Activated effector memory CD4-positive, alpha-beta T cell treated with anti-CD3 and anti-CD28 coated beads, Interleukin-2, amount 50 U/mL, for 16 hours (primary cell): ENCODE data around the gene PLCB3.

Experiments
- DNase-seq: peaks from one replicate; pipeline ENCODE4 v3.0.0-alpha.2; 2020

The PLCB3 gene

DNA sequence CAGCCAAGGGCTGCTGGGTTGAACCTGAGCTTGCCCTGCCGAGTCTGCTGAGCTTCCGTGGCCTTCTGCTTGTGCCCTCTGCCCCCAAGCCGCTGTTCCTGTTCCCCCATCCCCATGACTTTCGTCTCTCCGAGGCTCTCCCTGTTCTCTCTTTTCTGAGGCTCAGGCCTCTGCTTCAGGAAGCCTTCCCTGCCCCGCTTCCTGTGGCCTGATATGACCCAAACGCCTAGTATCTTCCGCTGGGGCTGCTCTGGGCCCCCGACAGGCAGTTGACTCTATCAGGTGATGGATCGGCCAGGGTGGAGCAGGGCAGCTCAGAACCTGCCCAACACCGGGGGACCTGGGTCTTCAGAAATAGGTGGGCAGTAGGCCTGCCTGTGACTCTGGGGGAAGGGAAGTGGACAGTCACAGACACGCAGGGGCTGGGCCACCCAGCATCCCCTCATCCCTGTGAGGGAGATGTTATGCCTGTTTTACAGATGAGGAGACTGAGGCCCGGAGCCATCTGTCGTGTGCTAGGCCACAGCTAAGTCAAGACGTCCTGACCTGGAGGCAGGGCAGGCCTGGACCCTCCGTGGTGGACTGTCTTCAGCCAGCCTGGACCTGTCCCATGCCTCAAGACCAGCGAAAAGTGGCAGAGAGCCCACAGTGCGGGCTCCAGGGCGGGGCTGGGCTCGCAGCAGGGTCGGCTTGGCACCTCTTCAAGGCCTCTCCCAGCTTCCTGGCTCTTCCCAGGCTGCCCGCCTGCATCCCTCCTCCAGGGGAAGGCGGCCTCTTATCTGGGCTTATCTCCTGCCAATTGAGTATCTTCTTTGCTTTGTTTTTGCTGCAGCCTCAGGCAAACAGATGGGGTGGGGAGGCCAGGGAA lies 16.9 kb downstream of the PLCB3 start:
- no peak for DNase-seq

GRCh38 chr11:64268893-64269539 lies 17.7 kb downstream of the PLCB3 start:
- peak; percentile 84 for DNase-seq

GRCh38 chr11:64269540-64270220 lies 18.4 kb downstream of the PLCB3 start:
- peak; percentile 100 for DNase-seq

- DNase-seq, result no peak
Observed at GRCh38 chr11:64275031-64275800, 23.9 kb downstream of the PLCB3 start.

- DNase-seq, result no peak
Observed at GRCh38 chr11:64275841-64276240, 24.5 kb downstream of the PLCB3 start.

DNA sequence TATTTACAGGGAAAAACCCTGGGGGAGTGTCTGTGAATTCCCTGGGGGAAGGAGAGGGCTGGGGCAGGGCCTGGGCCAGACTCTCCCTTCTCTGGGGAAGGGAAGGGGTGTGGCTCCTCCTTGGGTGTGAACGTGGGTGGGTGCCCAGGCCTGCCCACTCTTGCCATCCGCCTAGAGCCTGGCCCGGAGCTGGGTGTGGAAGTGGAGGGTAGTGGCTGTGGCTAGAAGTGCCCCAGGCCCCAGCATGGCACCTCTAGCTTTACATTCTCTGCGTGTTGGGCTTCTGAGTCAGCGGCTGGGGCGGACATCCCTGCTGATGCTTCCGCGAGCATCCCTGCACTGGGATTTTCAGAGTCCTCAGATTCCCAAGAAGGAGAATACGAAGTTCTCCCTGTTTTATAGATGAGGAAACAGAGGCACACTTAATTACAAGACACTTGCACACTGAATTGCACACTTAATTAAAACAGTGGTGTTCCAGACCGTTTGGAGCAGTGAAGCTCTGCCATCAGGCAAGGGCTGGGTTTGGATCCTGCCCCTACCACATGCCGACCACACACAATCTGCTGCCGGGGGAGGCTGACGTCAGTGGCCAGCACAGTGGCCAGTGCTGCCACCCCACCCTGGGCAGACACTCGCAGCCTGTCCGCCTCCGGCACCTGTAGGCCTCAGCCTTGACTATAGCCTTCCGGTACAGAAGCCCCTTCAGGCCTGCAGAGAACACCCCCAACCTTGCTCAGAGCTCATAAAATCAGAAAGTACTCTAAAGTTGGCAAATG lies 25.5 kb downstream of the PLCB3 start:
- no peak for DNase-seq

- no peak for DNase-seq
Observed at GRCh38 chr11:64278576-64279190, 27.4 kb downstream of the PLCB3 start.

GRCh38 chr11:64281957-64282770 lies 30.8 kb downstream of the PLCB3 start:
- no peak for DNase-seq

DNA sequence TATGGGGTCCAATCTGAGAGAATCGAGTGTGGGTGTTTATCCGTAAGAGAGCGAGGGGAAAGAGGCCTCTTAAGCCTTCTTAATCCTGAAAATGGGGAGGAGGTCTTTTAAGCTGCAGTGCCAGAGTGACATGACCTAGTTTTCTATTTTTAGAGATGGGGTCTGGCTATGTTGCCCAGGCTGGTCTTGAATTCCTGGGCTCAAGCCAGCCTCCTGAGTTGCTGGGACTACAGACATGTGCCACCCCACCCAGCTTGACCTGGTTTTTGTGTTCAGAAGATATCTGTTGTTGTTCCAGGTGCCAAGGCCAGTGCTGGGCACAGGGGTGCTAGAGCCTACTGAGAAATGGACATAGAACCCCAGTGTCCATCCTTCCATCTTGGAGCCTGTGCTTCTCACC lies 31.8 kb downstream of the PLCB3 start:
- DNase-seq, result no peak

DNA sequence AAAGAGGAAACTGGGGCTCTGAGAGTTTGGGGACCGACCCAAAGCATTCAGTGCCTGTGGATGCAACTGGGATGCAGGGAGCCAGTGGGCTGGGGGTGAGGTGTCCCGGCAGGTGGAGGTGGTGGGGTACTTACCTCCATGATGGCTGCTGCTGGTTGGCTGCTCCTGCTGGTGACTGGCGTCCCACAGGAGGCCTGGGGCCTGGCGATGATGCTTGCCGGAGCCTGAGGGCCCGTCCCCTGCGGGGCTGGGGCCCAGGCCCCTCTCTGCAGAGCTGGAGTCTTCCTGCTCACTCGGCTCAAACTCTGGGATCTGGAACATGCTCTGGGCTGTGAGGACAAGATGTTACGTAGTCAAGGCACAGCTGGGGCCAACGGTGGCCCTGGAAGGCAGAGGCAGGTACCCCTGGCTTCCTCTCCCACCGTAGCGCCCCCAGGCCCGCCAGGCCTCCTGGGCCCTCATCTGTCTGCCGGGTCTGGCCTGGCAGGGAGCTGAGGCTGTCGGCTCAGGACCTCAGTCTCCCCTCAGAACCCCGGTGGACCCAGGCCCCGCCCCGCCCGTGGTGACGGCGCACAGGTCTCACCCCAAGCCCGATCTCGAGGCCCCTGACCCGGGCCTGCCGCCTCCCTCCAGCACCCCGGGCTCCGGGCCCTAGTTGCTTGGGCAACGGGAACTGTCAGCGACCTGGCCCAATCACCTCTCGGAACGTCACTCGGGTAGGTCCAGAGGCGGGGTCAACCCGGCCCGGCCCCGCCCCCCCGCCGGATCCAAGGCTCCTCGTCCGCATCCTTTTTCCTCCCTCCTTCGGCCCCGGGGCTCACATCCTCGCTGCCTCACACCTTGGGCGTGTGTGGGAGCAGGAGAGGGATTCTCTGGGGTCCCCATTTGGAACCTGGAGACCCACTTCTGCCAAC lies 33.0 kb downstream of the PLCB3 start, which contains the start of gene BAD:
BAD (minus strand) TSS at position 618 of the 914 bp plus-strand sequence; CDS start at position 321, 297 bp downstream.
- DNase-seq, result peak; percentile 97

DNA sequence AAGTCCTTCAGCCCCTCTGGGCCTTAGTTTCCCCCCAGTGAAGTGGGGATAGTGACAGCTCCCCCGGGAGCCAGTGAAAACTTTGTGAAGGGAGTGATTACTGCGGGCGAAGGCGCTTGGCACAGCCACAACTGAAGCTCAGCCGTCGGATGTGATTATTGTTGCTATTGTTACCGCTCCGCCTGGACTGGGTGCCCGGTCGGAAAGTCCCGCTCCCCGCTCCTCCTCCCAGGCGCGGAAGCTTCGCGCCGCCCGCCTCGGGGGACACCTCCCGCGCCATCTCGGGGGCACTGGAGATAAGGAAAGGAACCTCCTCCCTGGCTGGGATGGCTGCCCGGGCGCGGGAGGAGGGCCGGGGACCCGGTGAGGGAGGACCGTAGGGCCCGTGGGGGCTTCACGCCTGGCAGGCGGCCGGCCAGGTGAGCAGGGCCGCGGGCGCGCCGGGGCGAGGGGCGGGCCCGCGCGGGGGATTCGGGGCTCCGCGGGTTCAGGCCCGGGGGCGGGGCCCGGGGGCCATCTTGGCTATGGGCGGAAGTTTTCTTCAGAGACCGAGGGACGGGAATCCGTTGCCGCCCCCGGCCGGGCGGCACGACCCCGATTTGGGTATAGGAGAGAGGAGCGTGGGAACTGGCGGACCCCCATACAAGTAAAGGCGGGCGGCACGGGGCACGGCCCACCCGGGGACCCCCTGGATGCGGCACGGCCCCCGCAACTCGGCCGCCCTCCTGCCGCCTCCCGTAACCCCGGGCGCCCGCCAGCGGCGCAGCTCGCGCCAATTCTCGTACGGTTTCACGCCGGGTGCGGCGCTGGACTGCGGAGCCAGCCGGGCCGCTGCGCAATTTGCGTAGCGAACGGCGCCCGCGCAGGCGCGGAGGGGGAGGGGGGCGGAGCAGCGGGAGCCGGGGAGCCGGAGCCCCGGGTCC lies 33.9 kb downstream of the PLCB3 start, which contains the start of gene GPR137:
GPR137 (plus strand) TSS at position 887 of the 923 bp plus-strand sequence. CDS start 677 bp downstream, outside the sequence.
- DNase-seq, result peak; percentile 97

DNA sequence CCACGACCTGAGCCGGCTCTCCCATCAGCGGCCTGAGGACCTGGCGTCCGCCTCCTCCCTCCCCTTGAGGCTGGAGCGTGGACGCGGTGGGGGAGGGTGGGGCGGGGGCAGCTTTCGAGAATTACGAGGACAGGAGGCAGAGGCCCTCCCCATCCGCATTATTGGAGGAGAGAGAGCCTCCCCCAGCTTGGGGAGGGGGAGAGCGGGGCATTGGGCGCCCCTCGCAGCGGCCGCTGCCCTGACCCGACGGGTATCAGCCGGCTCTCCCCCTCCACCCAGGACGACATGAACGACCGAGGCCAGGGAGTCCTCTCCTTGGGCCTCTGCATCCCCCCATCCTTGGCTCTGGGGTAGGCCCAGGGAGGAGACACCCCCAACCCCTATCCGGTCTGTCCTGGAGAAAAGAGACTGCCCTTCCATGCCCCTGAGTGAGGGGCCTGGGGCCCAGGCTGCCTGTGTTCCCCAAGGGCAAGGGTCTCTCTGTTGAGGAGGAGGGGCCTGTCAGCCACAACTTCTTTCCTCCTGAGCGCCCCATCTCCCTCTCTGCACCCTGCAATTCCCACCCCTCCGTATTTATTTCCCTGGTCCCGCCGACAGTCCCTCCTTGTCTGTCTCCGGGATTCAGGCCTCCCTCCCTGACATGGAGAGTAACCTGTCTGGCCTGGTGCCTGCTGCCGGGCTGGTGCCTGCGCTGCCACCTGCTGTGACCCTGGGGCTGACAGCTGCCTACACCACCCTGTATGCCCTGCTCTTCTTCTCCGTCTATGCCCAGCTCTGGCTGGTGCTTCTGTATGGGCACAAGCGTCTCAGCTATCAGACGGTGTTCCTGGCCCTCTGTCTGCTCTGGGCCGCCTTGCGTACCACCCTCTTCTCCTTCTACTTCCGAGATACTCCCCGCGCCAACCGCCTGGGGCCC lies 34.8 kb downstream of the PLCB3 start:
- DNase-seq, result peak; percentile 73

- no peak for DNase-seq
Observed at GRCh38 chr11:64286801-64287159, 35.5 kb downstream of the PLCB3 start.

GRCh38 chr11:64287676-64288352 lies 36.5 kb downstream of the PLCB3 start:
- no peak for DNase-seq

GRCh38 chr11:64288353-64288750 lies 37.0 kb downstream of the PLCB3 start:
- DNase-seq, result no peak

GRCh38 chr11:64289002-64289564 lies 37.8 kb downstream of the PLCB3 start:
- DNase-seq, result no peak
